Measurements from ENCODE around the gene SEC23A. TPM values are rescaled to one million over a fixed set of nuclear protein-coding genes. Genes with fewer than 3 reads are reported as not detected.

The SEC23A gene
- total and polyA plus RNA-seq, 2 of the 8 experiments (the other 6 are each of a cell fraction or from before 2014, with no cell fraction given) = 30.9 to 58.2 TPM

DNA sequence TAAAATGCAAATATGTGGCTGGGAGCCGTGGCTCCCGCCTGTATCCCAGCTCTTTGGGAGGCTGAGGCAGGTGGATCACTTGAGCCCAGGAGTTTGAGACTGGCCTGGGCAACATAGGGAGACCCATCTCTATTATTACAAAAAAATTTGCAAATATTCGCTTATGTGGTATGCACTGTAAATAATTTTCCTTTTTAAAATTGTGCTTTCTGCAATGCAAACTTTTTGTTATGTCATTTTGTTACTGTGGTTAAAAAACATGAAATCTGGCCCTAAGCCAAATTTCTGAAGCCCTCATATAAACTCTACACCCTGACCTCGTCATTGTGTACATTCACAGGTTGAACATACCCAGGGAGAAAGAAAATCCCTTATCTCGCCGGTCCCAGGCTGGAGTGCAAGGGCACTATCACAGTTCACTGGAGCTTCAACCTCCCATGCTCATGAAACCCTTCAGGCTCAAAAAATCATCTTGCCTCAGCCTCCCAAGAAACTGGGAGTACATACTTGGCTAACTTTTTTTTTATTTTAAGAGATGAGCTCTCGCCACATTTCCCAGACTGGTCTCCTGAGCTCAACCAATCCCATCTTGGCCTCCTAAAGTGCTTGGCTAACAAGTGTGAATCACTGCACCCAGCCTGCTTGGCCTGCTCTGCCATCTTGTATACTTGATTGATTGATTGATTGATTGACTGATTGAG lies 42.4 kb upstream of the SEC23A start (continued):
- TF ChIP-seq SIX5 (IDR thresholded peaks at IDR 0.05; ENCODE audit: low read depth, low read length) (no peak), SUZ12 (IDR thresholded peaks at IDR 0.05; ENCODE audit: low read length) (no peak), E2F6 (IDR thresholded peaks at IDR 0.05) (no peak), SP2 (IDR thresholded peaks at IDR 0.05; ENCODE audit: low read length) (no peak), KDM4A (IDR thresholded peaks at IDR 0.05; ENCODE audit: low read depth, low read length, severe bottlenecking) (no peak), FOSL1 (IDR thresholded peaks at IDR 0.05; ENCODE audit: insufficient read depth, low read depth, low read length) (no peak)
- TF ChIP-seq, protein P1, sequence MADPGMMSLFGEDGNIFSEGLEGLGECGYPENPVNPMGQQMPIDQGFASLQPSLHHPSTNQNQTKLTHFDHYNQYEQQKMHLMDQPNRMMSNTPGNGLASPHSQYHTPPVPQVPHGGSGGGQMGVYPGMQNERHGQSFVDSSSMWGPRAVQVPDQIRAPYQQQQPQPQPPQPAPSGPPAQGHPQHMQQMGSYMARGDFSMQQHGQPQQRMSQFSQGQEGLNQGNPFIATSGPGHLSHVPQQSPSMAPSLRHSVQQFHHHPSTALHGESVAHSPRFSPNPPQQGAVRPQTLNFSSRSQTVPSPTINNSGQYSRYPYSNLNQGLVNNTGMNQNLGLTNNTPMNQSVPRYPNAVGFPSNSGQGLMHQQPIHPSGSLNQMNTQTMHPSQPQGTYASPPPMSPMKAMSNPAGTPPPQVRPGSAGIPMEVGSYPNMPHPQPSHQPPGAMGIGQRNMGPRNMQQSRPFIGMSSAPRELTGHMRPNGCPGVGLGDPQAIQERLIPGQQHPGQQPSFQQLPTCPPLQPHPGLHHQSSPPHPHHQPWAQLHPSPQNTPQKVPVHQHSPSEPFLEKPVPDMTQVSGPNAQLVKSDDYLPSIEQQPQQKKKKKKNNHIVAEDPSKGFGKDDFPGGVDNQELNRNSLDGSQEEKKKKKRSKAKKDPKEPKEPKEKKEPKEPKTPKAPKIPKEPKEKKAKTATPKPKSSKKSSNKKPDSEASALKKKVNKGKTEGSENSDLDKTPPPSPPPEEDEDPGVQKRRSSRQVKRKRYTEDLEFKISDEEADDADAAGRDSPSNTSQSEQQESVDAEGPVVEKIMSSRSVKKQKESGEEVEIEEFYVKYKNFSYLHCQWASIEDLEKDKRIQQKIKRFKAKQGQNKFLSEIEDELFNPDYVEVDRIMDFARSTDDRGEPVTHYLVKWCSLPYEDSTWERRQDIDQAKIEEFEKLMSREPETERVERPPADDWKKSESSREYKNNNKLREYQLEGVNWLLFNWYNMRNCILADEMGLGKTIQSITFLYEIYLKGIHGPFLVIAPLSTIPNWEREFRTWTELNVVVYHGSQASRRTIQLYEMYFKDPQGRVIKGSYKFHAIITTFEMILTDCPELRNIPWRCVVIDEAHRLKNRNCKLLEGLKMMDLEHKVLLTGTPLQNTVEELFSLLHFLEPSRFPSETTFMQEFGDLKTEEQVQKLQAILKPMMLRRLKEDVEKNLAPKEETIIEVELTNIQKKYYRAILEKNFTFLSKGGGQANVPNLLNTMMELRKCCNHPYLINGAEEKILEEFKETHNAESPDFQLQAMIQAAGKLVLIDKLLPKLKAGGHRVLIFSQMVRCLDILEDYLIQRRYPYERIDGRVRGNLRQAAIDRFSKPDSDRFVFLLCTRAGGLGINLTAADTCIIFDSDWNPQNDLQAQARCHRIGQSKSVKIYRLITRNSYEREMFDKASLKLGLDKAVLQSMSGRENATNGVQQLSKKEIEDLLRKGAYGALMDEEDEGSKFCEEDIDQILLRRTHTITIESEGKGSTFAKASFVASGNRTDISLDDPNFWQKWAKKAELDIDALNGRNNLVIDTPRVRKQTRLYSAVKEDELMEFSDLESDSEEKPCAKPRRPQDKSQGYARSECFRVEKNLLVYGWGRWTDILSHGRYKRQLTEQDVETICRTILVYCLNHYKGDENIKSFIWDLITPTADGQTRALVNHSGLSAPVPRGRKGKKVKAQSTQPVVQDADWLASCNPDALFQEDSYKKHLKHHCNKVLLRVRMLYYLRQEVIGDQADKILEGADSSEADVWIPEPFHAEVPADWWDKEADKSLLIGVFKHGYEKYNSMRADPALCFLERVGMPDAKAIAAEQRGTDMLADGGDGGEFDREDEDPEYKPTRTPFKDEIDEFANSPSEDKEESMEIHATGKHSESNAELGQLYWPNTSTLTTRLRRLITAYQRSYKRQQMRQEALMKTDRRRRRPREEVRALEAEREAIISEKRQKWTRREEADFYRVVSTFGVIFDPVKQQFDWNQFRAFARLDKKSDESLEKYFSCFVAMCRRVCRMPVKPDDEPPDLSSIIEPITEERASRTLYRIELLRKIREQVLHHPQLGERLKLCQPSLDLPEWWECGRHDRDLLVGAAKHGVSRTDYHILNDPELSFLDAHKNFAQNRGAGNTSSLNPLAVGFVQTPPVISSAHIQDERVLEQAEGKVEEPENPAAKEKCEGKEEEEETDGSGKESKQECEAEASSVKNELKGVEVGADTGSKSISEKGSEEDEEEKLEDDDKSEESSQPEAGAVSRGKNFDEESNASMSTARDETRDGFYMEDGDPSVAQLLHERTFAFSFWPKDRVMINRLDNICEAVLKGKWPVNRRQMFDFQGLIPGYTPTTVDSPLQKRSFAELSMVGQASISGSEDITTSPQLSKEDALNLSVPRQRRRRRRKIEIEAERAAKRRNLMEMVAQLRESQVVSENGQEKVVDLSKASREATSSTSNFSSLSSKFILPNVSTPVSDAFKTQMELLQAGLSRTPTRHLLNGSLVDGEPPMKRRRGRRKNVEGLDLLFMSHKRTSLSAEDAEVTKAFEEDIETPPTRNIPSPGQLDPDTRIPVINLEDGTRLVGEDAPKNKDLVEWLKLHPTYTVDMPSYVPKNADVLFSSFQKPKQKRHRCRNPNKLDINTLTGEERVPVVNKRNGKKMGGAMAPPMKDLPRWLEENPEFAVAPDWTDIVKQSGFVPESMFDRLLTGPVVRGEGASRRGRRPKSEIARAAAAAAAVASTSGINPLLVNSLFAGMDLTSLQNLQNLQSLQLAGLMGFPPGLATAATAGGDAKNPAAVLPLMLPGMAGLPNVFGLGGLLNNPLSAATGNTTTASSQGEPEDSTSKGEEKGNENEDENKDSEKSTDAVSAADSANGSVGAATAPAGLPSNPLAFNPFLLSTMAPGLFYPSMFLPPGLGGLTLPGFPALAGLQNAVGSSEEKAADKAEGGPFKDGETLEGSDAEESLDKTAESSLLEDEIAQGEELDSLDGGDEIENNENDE (IDR thresholded peaks at IDR 0.05; ENCODE audit: insufficient replicate concordance, low read length) = no peak
- TF ChIP-seq, protein P2, sequence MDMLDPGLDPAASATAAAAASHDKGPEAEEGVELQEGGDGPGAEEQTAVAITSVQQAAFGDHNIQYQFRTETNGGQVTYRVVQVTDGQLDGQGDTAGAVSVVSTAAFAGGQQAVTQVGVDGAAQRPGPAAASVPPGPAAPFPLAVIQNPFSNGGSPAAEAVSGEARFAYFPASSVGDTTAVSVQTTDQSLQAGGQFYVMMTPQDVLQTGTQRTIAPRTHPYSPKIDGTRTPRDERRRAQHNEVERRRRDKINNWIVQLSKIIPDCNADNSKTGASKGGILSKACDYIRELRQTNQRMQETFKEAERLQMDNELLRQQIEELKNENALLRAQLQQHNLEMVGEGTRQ (IDR thresholded peaks at IDR 0.05; ENCODE audit: low read length) = no peak

Measured in H1 (cell line).